GM21825 (cell line): Measurements from ENCODE around the gene TMEM217.

ENCODE experiments used
- ATAC-seq: cut with Tn5 transposase; IDR thresholded peaks from one replicate; pipeline ENCODE4 v1.9.1; 2021; ENCODE audit warnings: mild to moderate bottlenecking, moderate library complexity; ENCODE audit not compliant: unreplicated experiment

The TMEM217 gene

DNA sequence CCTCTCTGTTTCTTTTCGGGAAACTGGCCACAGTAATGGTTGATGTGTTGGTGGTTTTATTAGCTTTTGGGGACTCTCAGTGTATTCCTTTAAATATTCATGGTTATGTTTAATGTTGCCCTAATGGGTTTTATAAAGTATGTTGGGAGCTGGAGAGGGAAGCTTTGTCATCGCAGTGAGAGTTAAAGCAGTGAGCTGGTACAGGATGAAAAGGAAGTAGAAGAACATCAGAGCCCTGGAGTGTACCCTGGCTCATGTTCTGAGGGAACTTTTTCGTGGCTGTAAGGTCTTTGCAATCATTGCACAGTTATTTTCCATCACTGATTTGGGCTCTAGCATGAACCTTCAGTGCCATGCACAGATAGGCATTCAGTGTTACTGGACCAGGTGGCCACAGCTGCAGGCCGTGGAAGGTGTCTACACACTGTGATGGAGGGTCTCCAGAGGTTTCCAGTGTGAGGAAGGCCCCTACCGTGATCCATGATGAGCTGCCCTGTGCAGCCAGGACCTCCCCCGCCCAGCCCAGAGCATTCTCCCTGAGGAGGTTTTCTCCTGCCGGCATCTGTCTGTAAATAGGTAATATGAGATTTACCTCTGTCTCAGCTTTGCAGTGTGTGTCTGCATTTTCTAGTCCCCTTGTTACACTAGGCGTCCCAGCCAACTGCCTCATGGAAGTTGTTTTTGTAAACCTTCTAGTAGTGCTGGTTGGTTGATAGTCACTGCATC, 22.4 kb upstream of the TMEM217 start:
- ATAC-seq, result no peak

DNA sequence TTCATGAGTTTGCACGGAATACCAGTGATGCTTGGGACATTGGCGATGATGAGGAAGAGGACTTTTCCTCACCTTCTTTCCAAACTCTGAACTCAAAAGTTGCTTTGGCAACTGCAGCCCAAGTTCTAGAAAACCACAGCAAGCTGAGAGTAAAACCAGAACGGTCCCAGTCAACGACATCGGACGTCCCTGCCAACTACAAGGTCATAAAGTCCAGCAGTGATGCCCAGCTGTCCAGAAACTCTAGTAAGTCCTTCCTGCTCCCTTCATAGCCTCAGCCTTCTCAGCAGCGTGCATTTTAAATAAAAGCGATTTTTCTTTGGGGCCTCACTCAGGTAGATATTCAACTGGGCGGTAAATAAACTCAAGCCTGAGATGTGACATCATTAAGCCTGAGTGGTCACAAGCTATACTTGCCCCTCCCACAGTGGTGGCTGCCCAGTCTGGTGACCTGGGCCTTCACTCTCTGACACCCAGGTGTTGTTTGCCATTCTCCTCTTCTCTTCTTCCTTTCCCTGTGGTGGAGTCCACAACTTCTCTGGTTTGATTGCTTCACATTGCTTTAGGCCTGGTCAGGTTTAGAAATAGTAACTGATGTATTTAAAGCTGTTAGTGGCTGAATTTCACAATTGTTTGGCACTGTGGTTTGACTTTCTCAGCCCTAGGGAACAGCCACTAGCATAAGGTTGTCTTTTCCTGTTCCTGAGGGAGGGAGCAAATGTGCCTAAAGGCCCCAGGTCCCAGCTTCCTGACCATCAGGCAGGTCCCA, 21.6 kb upstream of the TMEM217 start:
- ATAC-seq, result no peak

DNA sequence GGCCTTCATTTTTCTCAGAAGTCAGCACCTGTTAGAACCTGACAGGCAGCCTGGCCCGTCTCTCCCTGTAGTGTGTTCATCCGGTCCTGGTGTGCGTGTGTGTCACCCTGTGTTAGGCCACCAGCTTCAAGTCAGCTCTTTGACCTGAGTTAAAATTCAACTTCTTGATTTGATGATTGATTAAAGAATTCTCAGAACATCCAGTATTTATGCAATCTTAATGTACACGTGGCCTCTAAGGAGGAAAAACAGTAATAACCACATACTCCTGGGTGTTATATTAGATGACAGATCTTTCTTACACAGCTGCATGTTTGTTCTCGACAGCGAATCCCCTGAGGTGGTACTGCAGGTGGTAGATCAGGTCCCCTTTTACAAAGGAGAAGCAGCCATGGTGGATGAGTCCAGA, 19.1 kb upstream of the TMEM217 start:
- no peak for ATAC-seq

DNA sequence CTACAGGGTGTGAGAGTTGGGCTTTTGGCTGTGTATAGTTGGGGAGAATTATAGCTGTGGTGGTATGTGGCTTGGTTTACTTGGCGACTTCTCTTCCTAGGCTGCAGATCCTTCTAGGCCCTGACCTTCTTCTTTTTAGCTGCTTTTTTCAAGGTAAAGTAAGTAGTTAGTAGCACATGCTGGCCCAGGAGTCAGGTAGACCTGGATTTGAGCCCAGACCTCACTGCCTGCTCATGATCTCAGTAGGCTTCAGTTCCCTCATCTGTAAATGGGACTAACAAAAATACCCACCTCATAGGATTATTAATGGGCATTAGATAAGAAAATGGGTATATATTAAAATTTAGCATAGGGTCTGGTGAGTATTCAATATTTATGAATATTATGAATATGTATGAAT, 17.4 kb upstream of the TMEM217 start:
- ATAC-seq, result no peak

DNA sequence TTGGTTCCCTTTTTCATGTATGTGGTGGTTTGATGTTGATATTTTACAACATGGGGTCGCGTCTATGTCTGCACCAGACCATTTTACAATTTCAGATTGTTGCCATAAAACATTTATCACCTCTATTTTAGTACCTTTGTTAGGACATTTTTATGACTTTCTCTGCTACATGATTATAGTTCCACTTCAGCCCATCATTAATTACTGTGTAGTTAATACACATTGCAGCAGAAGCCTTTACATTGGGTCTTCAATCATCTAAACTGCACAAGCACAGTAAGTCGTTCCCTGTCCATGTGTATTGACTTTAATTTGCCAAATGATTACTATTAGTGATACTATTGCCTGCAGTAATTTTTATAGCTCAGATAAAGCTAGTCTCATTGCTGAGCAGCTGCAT, 15.7 kb upstream of the TMEM217 start:
- no peak for ATAC-seq

DNA sequence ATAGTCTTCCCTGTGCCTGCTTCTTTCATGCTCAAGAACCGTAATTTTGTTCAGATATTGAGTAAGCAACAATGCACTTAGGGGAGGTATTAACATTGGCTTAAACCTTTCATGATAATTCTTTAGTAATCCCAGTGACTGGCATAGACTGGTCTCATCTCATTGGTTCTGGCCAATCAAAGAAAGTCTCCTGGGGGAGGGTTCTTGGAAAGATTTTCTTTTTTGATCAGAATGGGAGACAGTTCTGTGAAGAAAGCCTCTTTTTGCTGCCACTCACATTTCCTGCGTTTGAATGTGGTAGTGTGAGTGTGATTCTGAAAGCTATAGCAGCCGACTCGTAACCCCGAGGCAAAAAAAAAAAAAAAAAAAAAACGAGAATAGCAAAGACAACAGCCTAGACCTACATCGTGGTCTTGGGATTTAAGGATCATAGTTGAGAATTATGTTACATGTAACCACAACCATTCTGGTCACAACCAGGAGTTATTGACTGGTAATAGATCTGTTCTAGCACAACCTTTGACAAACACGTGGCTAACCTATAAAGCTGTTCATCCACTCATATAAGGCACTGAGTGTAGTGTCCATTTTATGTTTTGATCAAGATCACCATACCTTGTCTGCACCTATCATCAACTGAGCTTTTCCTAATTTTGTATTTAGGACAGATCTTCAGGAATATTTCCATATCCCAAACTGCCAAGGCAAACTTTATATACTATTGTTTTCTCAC, 15.1 kb upstream of the TMEM217 start:
- ATAC-seq, result no peak

DNA sequence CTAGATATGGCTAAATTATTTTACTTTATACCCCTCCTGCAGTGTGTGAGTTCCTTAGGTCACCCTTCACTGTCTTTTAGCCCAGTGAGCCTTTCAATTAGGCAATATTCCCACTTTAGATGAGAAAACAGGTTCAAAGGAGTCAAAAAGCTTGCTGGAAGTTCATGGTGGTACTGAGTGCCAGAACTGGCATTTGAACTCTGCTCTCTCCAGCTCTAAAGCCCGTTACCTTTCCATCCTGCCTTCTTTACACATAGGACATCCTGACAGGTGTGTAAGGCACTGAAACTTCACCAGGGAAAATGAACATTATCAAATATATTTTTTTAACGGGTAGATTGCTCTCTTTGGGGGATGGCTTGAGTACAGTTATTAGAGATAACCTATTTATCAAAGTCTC, 11.2 kb upstream of the TMEM217 start:
- ATAC-seq, result no peak

DNA sequence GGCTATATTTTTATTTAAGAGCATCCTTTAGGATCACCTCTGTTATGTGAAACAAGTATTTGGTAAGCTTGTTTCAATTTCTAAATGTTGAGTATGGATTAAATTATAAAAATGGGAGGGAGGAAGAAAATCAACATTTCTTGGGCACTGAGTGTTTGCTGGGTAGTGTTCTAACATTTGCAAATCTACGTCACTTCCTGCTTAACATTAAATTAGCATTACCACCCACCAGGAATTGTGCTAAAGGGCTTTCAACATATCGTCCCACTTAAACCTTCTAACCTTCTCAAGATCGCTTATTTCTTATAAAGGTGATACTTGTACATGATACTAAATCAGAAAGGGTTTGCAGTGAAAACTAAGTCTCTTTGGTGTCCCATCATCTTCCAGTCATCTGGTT, 7.9 kb upstream of the TMEM217 start:
- no peak for ATAC-seq

DNA sequence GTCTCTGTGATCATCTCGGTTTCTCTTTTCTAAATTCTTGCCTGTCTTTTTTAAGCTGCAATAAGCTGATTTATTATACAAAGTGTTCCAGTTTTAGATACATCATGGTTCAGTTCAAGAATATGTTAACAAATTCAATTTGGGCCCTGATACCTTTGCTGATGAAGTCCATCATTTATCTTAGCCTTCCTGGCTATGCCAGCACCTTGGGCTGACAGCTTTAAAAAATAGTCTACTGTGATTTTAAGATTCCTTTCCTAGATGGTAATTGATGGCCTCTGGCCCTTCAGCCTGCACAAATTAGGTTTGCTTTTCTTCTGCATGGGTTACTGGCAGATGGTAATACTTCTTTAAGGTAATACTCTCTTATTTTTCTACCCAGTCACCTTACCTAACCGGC, 7.1 kb upstream of the TMEM217 start:
- ATAC-seq, result no peak

DNA sequence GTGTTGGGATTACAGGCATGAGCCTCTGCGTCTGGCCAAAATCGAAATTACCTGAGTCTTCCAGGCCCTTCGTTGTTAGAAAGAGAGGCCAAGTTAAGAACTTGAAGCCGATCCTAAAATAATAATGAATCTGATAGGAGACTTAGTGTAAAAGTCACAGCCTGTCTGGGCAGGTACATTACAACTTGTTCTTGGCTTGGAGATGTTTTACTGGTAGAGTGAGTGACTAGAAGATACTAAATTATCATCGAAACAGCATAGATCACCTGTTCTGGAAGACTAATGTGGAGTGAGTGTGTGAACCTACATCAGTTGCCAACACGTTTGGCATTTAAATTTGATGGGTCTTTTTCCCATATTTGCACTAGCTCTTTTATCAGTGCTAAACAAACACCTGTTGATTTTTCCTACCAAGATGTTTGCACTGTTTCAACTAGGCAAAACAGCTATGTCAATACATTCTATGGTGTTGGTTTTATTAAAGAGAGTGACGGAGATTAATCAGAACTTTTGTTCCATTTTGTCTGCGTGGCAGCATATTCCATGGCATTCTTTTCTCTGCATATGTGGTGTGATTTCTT, 4.6 kb upstream of the TMEM217 start:
- ATAC-seq, result no peak

DNA sequence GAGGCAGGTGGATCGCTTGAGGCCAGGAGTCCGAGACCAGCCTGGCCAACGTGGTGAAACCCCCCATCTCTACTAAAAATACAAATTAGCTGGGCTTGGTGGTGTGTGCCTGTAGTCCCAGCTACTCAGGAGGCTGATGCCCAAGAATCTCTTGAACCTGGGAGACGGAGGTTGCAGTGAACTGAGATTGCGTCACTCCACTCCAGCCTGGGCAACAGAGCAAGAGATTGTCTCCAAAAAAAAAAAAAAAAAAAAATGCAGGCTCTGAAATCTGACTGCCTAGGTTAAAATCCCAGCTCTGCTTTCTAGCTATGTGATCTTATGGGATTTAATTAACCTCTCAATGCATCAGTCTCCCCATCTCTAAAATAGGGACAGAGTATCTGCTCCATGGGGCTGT, 3.3 kb upstream of the TMEM217 start:
- no peak for ATAC-seq

DNA sequence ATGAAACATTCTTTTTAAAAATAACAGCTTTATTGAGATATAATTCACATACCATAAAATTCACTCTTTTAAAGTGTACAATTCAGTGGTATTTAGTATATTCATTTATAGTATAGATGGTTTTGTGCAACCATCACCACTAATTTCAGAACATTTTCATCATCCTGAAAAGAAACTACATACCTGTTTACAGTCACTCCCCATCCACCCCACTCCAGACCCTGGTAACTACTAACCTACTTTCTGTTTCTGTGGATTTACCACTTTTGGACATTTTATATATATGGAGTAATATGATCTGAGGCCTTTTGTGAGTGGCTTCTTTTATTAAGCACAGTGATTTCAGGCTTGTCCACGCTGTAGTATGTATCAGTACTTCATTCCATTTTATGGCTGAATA, 2.5 kb upstream of the TMEM217 start:
- ATAC-seq, result no peak

DNA sequence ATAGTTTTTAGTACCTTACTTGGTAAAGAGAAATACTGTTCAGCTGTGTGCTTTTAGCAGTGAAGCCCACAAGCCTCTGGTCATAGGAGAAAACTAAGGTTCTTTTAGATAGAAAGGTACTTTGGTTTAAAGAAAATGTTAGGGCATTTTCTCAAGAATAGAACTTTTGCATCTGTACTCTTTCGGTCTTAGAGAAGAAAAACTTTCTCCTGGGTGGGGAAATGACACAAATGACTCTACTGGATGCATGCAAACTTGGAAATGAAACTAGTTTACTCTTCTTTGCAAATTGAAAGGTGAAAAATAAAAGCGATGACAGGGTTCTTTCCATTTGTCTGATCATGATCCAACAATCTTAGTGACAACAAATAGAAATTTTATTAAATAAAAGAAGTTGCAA, 2.1 kb upstream of the TMEM217 start:
- ATAC-seq, result no peak

DNA sequence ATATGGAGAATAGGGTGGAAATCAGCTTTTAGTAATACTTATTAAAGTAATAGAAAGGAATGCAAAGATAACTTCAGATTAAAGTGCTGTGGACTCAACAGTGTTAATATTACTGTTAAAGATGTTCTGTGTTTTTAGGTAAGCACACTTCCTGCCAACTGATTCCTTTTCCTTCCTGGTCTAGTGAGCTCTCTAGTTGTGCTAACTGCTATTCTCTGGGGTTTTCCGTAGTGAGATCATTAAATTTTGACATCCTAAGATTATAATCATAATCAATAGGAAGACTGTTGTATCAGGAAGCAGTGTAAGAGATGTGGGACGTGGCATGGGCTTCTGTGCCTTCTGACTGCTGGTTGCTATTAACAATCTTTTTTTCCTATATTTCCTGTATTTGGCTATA, 1.2 kb upstream of the TMEM217 start:
- ATAC-seq, result no peak

DNA sequence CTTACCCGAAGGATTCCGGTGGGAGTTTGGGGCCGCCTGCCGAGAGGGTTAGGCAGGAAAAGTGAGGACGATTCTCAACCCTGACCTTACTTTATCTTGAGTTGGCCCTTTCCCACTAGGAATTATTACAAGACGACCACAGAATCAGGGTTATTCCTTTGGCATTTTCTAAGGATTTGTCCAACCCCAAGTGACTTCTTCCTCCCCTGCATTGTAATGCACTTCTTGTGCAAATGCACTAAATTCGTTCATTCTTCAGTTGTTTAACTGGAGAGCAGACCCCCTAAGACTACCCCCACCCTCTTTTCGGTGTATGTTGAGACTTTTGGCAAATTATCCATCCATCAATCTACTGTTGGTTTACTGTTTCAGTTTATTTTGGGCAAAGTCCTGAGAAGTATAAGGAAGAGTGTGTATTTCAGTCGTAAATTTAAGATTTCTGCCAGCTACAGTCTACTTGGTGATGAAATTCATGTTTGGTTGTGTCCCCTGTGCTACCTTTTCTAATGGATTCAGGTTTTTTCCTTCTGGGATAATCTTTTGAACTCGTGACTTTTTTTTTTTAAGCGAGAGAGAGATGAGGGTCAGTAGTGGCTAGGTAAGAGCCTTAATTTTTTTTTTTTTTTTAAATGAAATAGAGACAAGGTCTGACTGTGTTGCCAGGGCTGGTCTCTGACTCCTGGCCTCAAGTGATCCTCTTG, 611 bp upstream of the TMEM217 start:
- ATAC-seq, result no peak

DNA sequence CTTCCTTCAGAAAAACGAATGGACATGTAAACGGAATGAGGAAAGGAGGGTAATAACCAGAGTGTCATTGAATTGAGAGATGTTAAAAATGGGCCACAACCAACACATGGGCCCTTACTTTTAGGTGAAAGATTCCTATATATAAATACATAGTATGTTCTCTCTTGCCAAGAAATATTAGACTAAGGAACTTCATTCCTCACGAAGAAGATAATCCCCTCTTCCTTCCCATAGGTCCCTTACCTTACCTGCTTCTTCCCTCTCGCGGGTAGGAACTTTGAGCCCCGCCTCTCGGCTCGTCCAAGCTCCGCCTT, 667 bp downstream of the TMEM217 start:
- ATAC-seq, result no peak

DNA sequence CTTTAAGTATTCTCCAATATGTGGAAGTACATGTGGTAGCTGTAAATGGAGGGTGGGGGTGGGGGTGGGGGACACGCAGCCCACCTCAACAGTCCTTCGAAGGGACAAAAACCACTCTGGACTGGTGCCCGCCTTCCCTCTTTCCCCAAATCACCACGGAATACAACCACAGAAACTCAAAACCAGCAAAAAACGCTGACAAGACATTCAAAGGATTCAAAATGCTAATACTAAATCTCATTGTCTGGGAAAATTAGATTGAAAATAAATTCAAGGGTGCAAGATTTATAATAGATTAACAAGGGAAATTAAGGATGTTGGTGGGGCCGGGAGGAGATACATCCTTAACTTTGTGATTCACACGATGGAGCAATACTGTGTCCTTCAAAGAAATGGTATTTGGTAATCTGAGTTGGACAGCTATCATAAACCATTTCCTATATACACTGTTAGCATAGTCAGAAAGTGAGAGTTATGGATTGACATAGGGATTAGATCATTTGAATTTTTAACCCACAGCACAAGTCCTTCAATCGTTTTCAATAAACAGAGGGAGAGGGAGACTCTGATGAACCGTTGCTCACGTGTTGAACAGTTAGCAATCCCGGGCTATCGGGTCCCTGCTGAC, 1.1 kb downstream of the TMEM217 start:
- no peak for ATAC-seq

DNA sequence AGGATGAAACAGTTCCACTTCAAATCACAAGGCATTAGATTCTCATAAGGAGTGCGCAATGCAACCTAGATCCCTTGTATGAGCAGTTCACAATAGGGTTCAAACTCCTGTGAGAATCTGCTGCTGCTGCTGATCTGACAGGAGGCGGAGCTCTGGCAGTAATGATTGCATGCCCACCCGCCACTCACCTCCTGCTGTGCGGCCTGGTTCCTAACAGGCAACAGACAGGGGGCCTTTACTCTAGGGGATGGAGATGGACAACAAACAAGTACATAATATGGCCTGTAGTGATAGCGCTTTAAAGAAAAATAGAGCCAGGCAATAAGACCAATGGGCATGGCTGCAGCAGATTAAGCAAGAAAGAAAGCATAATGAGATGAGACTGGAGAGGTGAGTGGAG, 3.1 kb downstream of the TMEM217 start:
- no peak for ATAC-seq

DNA sequence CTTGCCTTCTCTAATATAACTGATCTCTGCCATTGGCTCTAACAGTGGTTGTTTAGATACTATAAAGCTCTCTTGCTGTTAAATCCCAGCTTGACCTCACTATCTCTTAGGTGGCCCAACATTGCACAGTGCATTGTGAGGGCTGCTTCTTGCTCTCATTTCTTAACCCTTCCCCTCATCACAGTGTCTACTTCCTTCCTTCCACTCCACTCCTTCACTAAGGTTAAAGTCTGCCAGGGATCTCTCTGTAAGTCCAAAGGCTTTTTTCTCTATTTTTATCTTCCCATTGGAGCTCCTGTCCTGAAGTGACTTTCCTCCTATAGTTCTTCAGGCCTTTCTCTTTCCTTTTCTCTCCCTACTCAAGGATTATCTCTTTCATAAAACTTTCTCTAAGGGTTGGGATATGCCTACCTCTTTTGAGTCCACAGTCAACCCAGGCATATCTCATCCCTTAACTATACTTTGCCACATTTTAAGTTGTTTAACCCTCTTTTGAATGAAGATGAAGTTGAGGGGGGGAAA, 4.4 kb downstream of the TMEM217 start:
- no peak for ATAC-seq

DNA sequence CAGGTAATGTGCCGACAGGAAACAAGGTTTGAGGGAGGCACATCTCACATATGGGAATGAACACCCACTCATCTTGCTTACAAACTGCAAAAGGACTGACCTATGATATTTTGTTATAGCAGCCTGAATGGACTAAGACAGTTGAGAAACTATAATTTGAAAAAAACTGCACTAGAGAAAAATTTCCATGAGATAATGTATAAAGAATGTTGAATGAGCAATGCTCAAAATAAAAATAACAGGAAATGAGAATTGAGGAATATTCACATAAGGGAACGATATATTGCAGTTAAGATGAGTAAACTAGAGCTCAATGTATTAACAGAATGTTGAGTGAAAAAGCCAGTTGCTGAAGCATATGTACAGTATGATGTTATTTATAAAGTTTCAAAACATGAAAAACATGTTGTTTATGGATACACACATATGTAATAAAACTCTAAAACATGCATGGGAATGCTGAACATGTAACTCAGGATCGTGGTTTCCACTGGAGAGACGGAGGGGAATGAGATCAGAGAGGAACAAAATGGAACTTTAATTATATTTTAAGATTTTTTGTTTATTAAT, 6.6 kb downstream of the TMEM217 start:
- ATAC-seq, result no peak
